ACC112 (cell line): Measurements from ENCODE around the gene IDUA.
A peak's percentile ranks its signal among the peaks of the same experiment; 100 is the strongest.

ENCODE experiments used
- H2AFZ ChIP-seq: fragments of 200-600 bp; sonication (generic); one replicate; pipeline ENCODE4 v1.6.0; 2017; ENCODE audit warnings: antibody characterized with exemption, low read length; ENCODE audit not compliant: unreplicated experiment
- H3K27ac ChIP-seq: fragments of 200-600 bp; sonication (generic); 2 replicates; pipeline ENCODE4 v1.5.1; 2014; ENCODE audit warnings: low read depth, mild to moderate bottlenecking, antibody characterized with exemption, low read length, moderate library complexity
- H3K27me3 ChIP-seq: fragments of 200-600 bp; sonication (generic); 2 replicates; pipeline ENCODE4 v1.6.1; 2014; ENCODE audit warnings: mild to moderate bottlenecking, antibody characterized with exemption, low read length, moderate library complexity, mixed read lengths; ENCODE audit not compliant: insufficient read depth
- H3K36me3 ChIP-seq: fragments of 200-600 bp; sonication (generic); 2 replicates; pipeline ENCODE4 v1.6.1; 2016; ENCODE audit warnings: mild to moderate bottlenecking, antibody characterized with exemption, low read length, moderate library complexity, mixed read lengths; ENCODE audit not compliant: insufficient read depth
- H3K4me1 ChIP-seq: fragments of 200-600 bp; sonication (generic); one replicate; pipeline ENCODE4 v1.6.1; 2016; ENCODE audit warnings: low read length, mixed read lengths; ENCODE audit not compliant: insufficient read depth, unreplicated experiment, control insufficient read depth
- H3K4me3 ChIP-seq: fragments of 200-600 bp; sonication (generic); 2 replicates; pipeline ENCODE4 v1.5.1; 2014; ENCODE audit warnings: mild to moderate bottlenecking, low read depth, low read length
- H3K79me2 ChIP-seq: fragments of 200-600 bp; sonication (generic); one replicate; pipeline ENCODE4 v1.6.0; 2016; ENCODE audit warnings: low read length; ENCODE audit not compliant: control insufficient read depth, unreplicated experiment, insufficient read depth

IDUA gene

DNA sequence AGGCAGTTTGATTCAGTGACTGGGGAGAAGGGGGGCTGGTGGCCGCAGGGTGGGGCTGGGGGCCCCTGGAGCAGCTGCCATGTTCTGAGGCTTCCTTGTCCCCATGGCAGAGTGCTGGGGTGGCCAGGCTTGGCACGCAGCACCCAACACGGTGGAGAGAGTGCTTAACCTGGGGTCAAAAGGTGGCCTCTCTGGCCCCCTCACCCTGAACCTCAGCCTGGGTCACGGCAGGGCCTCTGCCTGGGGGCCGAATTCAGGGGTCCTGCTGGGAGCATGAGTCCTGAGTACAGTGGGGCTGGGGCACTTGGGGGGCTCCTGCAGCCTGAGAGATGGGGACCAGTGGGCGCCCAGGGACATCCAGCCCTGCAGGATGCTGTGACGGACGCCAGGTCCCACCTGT is 44.5 kb downstream of the IDUA start:
- no peaks in the 10 kb centered on the region for H3K27me3 ChIP-seq
- no peak overlapping the region for H3K27ac ChIP-seq
- H3K36me3 ChIP-seq: no peaks in the 10 kb centered on the region
- peaks cover 12% of the 10 kb centered on the region for H3K4me1 ChIP-seq
- H3K79me2 ChIP-seq: no peaks in the 10 kb centered on the region
- no peak overlapping the region for H2AFZ ChIP-seq
- no peak overlapping the region for H3K4me3 ChIP-seq

DNA sequence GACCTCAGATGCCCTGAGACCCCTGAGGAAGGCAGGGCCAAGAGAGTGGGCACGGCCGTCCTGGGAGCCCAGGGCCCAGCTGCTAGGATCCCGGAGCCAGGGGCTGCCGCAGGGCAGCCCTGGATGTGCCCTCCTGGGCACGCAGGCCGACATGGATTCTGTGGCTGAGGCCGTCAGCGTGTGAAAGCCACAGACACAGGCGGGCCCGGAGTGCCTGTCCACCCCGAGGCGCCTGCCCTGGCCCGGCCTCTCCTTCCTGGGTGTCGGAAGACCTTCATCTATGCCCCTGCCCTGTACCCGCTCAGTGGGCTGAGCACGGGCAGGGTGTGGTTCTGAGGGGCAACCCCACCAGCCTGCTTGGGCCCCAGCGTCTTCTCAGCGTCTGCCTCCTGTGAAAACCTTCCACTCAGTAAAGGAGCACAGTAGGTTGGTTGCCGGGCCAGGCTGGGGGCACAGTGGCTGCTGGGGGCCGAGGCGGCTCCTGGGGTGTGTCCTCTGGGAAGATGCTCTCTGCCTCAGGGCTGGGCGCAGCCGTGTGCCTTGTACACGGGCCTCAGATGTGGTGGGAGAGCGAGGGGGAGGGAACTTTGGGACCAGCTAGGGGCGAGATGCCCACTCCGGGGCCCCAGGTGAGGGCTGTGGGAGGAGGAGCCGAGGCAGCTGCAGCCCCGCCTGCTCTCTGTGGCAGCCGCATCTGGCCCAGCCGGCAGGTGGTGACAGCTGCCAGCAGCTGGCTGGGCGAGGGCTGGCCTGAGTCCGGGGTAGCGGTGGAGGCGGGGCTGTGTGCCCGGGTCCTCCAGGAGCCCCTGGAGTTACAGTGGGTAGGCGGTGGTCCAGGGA is 45.3 kb downstream of the IDUA start:
- Histone ChIP-seq H3K27me3 (no peaks in the 10 kb centered on the region), H3K36me3 (no peaks in the 10 kb centered on the region), H3K4me1 (peaks cover 12% of the 10 kb centered on the region), H3K27ac (no peak overlapping the region), H3K4me3 (no peak overlapping the region), H2AFZ (no peak overlapping the region), H3K79me2 (no peaks in the 10 kb centered on the region)

DNA sequence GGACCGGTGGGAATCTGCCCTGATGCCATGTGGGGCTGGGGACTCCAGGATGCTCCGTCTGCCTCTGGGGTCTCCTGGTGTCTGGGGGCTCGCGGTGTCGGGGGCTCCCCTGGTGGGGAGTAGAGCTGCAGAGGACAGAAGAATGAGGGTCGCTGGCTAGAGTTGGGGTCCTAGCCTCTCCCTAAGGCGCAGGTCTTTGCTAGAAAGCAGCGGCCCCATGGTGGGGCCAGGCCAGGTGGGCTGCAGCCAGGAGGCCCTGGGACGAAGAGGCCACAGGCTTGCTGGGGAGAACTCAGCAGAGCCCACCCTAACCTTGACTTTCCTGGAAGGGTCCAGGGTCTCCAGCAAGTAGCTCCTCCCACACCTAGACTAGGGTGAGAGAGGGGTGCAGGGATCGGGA is 46.0 kb downstream of the IDUA start:
- Histone ChIP-seq H3K4me1 (peaks cover 12% of the 10 kb centered on the region), H2AFZ (no peak overlapping the region), H3K36me3 (no peaks in the 10 kb centered on the region), H3K4me3 (no peak overlapping the region), H3K27me3 (no peaks in the 10 kb centered on the region), H3K79me2 (no peaks in the 10 kb centered on the region), H3K27ac (no peak overlapping the region)

DNA sequence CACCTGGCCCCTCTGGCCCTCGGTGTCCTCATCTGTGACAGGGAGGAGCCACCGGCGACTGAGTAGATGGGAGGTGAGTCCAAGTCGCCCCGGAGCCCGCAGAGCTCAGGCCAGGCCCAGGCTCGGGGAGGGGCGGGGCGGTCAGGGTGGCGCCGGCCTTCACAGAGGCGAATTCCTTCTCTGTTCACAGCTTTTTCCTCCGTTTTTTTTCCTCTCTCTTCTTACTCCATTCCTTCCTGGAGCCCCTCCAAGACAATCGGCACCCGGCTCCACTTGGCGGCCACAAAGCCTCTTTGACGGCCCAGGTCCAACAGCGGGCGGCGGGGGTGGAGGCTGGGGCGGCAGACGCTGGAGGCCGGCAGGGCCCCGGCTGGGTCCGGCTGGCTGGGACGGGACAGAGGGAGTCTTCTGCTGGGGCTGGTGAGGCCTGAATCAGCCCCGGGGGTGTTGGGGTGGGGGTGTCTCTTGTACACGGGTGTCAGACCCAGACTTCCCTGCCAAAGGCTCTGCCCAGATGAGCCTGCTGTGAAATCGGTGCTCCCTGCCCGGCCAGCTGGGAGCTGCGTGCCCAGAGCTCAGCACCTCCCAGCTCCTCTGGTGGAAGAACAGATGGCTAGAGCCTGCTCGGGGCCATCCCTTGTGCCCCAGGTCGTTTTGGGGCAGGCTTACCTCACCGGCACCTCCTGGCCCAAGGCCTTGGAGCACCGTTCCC is 47.2 kb downstream of the IDUA start:
- peak overlapping the region; percentile 65 for H2AFZ ChIP-seq
- H3K79me2 ChIP-seq: no peaks in the 10 kb centered on the region
- peak overlapping the region; percentile 73 for H3K4me3 ChIP-seq
- H3K27ac ChIP-seq: peak overlapping the region; percentile 61
- H3K27me3 ChIP-seq: no peaks in the 10 kb centered on the region
- no peaks in the 10 kb centered on the region for H3K36me3 ChIP-seq
- peaks cover 13% of the 10 kb centered on the region for H3K4me1 ChIP-seq

DNA sequence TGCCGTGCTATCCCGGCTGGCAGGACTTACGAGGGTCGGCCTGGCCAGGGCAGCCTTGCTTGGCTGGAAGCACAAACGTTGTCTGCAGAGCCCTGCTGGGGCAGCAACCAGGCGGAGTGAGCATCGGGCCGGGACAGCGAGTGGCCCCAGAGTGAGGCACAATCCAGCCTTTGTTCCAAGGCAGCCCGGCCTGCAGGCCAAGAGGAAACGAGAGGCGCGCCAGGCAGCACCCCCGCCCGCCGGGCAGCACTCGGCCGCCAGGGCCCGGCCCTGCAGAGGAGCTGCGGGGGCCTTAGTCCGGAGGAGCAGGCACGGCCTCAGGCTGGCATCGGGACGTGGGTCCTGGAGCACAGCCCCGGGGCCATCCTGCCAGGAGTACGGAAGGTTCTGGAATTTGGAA is 48.7 kb downstream of the IDUA start:
- peaks cover 28% of the 10 kb centered on the region for H3K4me1 ChIP-seq
- H2AFZ ChIP-seq: no peak overlapping the region
- H3K4me3 ChIP-seq: no peak overlapping the region
- no peaks in the 10 kb centered on the region for H3K27me3 ChIP-seq
- no peaks in the 10 kb centered on the region for H3K36me3 ChIP-seq
- no peaks in the 10 kb centered on the region for H3K79me2 ChIP-seq
- H3K27ac ChIP-seq: no peak overlapping the region

DNA sequence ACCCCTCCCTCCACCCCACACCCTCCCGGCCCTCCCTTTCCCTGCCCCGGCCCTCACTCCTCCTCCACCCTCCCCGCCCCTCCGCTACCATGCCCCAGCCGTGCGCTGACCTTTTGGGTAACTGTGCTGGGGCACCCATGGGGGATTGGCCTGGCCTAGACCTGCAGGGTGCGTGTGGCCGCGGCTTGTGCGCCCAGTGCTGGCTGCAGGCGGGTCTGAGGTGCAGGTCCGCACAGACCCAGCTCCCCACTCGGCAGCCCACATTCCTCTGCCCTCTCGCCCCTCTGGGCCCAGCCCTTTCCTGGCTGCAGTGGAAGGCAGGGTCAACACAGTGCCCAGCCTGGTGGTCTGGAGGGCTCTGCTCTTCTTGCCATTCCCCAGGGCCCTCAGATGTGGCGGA is 49.3 kb downstream of the IDUA start:
- no peaks in the 10 kb centered on the region for H3K27me3 ChIP-seq
- H3K79me2 ChIP-seq: no peaks in the 10 kb centered on the region
- no peak overlapping the region for H3K4me3 ChIP-seq
- peaks cover 32% of the 10 kb centered on the region for H3K4me1 ChIP-seq
- H2AFZ ChIP-seq: no peak overlapping the region
- H3K36me3 ChIP-seq: no peaks in the 10 kb centered on the region
- no peak overlapping the region for H3K27ac ChIP-seq

DNA sequence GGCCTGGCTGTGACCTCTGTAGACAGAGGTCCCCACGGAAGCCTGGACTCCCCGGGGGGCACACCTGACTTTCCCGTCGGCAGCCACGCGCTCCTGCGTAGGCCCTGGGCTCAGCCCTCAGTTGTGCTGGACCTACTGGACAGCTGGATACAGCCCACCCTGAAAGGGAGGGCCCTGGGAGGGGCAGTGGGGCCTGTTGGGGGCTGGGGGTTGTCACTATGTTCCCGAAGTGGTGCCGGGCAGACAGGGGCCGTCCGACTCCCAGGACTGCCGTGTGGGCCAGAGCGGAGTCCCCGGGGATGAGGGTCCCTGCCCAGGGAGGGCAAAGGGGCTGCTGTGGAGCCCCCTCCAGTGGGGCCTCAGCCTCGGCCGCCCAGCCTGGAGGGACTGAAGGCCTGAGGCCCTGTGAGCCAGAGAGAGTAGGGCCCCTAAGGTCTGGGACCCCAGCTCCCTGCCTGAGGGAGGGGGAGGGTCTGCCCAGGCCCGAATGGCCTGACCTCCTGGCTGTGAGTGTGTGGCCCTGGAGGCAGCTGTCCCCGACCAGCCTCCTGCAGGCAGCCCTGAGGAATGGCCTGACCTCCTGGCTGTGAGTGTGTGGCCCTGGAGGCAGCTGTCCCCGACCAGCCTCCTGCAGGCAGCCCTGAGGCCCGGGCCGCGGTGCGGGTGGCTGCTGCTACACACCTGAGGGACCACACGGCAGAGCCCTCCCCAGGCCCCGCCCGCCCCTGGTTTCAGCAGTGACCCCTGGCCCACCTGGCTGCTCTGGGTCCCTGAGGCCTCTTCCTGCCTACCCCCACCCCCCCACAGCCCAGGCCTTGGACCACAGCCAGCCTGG is 50.3 kb downstream of the IDUA start:
- Histone ChIP-seq H3K4me3 (no peak overlapping the region), H3K4me1 (peaks cover 43% of the 10 kb centered on the region), H3K36me3 (no peaks in the 10 kb centered on the region), H3K27me3 (no peaks in the 10 kb centered on the region), H2AFZ (no peak overlapping the region), H3K79me2 (no peaks in the 10 kb centered on the region), H3K27ac (no peak overlapping the region)

DNA sequence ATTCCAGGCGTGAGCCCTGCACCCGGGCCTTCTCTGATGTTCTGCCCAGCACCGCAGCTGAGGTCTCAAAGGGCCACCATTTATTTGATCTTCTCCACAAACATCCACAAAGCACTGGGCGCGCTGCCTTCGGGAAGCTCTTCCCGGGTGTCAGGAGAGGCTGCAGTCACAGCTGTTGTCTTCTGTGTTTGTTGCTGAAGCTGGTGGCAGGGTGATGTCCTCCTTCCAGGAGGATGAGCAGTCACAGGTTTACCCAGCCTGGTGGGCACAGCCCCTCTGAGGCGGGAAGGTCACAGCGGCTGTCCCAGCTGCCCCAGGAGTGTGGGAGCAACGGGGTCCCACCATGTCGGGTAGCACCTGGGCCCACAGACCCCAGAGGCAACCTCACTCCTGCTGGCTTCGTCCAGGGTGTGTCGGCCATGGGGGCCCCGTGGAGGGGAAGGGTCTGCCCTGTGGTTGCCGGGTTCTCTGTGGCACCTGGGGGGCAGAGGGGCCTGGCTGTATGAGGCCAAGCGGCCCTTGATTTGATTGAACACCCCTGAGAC is 52.2 kb downstream of the IDUA start:
- no peak overlapping the region for H3K4me3 ChIP-seq
- peaks cover 48% of the 10 kb centered on the region for H3K4me1 ChIP-seq
- no peaks in the 10 kb centered on the region for H3K36me3 ChIP-seq
- no peak overlapping the region for H2AFZ ChIP-seq
- H3K79me2 ChIP-seq: no peaks in the 10 kb centered on the region
- H3K27ac ChIP-seq: no peak overlapping the region
- no peaks in the 10 kb centered on the region for H3K27me3 ChIP-seq

DNA sequence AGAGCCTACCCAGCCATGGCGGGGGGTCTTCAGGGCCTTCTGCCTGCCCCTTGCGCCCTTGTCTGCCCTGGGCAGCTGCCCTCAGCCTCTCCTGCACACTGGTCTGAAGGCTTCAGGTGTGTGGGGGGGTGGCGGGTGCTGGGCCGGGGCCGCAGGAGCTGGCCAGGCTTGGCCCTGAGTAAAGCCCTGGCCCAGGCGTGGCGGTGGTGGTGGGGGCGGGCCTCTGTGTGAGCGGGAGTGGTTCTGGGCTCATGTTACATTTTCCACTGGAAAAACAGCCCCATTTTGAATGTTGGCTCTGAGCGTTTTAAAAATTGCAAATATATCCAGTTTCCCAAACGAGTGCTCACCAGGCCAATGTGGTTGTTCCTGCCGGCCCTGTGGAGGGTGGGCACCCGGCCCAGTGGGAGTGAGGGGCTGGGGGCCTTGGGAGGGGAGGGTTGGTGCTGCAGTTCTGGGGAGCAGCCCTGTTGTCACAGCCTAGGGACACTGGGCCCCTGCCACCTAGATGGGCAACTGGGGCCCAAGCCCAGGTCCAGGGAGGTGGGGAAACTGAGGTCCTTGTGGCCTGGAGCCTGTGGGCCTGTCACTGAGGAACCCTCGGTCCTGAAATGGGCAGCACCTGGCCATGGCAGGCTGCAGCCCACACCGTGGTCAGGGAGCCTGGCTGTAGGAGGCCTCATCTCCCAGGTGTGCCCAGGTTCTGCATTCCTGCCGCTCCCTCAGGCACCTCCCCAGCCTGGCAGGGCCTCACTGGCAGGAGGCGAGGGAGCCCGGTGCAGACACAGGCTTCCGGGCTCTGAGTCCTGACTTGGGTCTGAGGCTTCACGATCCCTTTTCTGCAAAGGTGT is 52.9 kb downstream of the IDUA start:
- H3K4me3 ChIP-seq: no peak overlapping the region

More for the DNA sequence above, 52.9 kb downstream of the IDUA start:
- peak overlapping the region; percentile 60 for H3K27ac ChIP-seq
- H3K27me3 ChIP-seq: no peaks in the 10 kb centered on the region
- H3K79me2 ChIP-seq: no peaks in the 10 kb centered on the region
- peaks cover 48% of the 10 kb centered on the region for H3K4me1 ChIP-seq
- no peaks in the 10 kb centered on the region for H3K36me3 ChIP-seq
- peak overlapping the region; percentile 87 for H2AFZ ChIP-seq
